HepG2 (cell line): ENCODE results near the gene ALPK1. TPM values are rescaled to one million over a fixed set of nuclear protein-coding genes. Genes with fewer than 3 reads are reported as not detected.

ENCODE experiments used
- ATAC-seq: fragments of 200-7000 bp; cut with Tn5 transposase; 3 replicates; pipeline ENCODE4 v1.9.1; 2020; ENCODE audit warnings: mild to moderate bottlenecking, moderate library complexity
- BruUV-seq: library from RNA; stranded (reverse); fragments of 400-500 nt; replicated peaks from 2 replicates; lab custom pipeline; 2021; lab: Mats Ljungman, UMichigan
- CTCF ChIA-PET: fragments of 300-600 bp; formaldehyde crosslinking; extraction: SDS; loops from one replicate; lab custom pipeline; 2021; ENCODE audit warnings: low total read pairs, inconsistent platforms, low intra/inter-chr PET ratio; lab: Yijun Ruan, JAX
- POLR2A ChIA-PET: fragments of 350-600 bp; sonication (Branson Sonifier 250); formaldehyde crosslinking; loops from one replicate; lab custom pipeline; 2020; ENCODE audit warnings: antibody characterized with exemption, inconsistent platforms; lab: Yijun Ruan, JAX
- DNase-seq: peaks from one replicate; pipeline ENCODE4 v3.0.0-alpha.2; 2015; ENCODE audit warnings: low spot score
- FAIRE-seq: peaks from 3 replicates; lab custom pipeline; 2011; peaks lifted over from hg19 to GRCh38; lab: Jason Lieb, UNC
- H2AFZ ChIP-seq: one replicate; pipeline ENCODE4 v1.6.1; 2011; ENCODE audit warnings: low read length, inconsistent platforms
- H3K27ac ChIP-seq: fragments of 300-600 bp; 3 replicates; pipeline ENCODE4 v1.8.0; 2011; ENCODE audit warnings: mixed run types, mild to moderate bottlenecking, mixed read lengths, low read length, inconsistent platforms; ENCODE audit not compliant: insufficient read depth; ENCODE audit errors: extremely low read length
- H3K27me3 ChIP-seq, 2 experiments: fragments of 200-600 bp in 1 of 2; 2 replicates in 1 of 2; 3 replicates in 1 of 2; pipeline versions ENCODE4 v1.6.0 to v1.8.0; 2011; ENCODE audit warnings: low read length in 2 of 2, mild to moderate bottlenecking in 2 of 2, moderate library complexity in 2 of 2, inconsistent platforms in 1 of 2; ENCODE audit not compliant: insufficient read depth in 2 of 2, control insufficient read depth in 1 of 2
- H3K36me3 ChIP-seq, 2 experiments: fragments of 200-600 bp in 1 of 2; replicated peaks in 1 of 2; 2 replicates in 1 of 2; 3 replicates in 1 of 2; pipeline versions ENCODE4 v1.5.1 to v1.8.0; 2011; ENCODE audit warnings: low read length in 2 of 2, inconsistent platforms in 1 of 2; ENCODE audit not compliant: insufficient read depth in 2 of 2, control insufficient read depth in 1 of 2
- H3K4me1 ChIP-seq: 2 replicates; pipeline ENCODE4 v1.5.1; 2012; ENCODE audit warnings: low read length, inconsistent platforms; ENCODE audit not compliant: insufficient read depth
- H3K4me2 ChIP-seq: 2 replicates; pipeline ENCODE4 v1.6.0; 2011; ENCODE audit warnings: low read depth, low read length, inconsistent platforms
- H3K4me3 ChIP-seq, 3 experiments: fragments of 200-600 bp in 1 of 3; sonication (generic), shearing (Covaris generic) in 1 of 3; replicated peaks in 1 of 3; 2 replicates each; pipeline ENCODE4 v1.5.1; 2011 to 2016; ENCODE audit warnings: low read length in 3 of 3, inconsistent platforms in 2 of 3, low read depth in 2 of 3, mild to moderate bottlenecking in 2 of 3, control low read depth in 1 of 3, mixed read lengths in 1 of 3; ENCODE audit not compliant: insufficient read depth in 1 of 3
- H3K79me2 ChIP-seq: one replicate; pipeline ENCODE4 v1.6.1; 2011; ENCODE audit warnings: low read length, inconsistent platforms; ENCODE audit not compliant: insufficient read depth
- H3K9ac ChIP-seq: 2 replicates; pipeline ENCODE4 v1.6.0; 2011; ENCODE audit warnings: mild to moderate bottlenecking, low read depth, low read length, inconsistent platforms; ENCODE audit not compliant: insufficient read depth
- H3K9me3 ChIP-seq: 2 replicates; pipeline ENCODE4 v1.5.1; 2012; ENCODE audit warnings: mild to moderate bottlenecking, low read length
- H4K20me1 ChIP-seq: 2 replicates; pipeline ENCODE4 v1.6.0; 2011; ENCODE audit warnings: inconsistent platforms, mild to moderate bottlenecking, low read length, moderate library complexity; ENCODE audit not compliant: insufficient read depth
- FOXA3 ChIP-seq: IDR thresholded peaks from 2 replicates; pipeline ENCODE4 v1.6.1; 2016; ENCODE audit warnings: missing genetic modification reagents, missing compliant biosample characterization
- FOXP1 ChIP-seq, 2 experiments: fragments of 450-650 bp in 1 of 2; IDR thresholded peaks; 2 replicates each; pipeline ENCODE4 v1.6.1; 2017 to 2018; ENCODE audit warnings: antibody characterized with exemption in 1 of 2
- MAFK ChIP-seq, 2 experiments: IDR thresholded peaks in 1 of 2; conservative IDR thresholded peaks in 1 of 2; 2 replicates each; pipeline ENCODE4 v1.6.1; 2011; ENCODE audit warnings: improper control_type of control experiment in 2 of 2, low read length in 2 of 2
- MEF2D ChIP-seq: sonication (generic); formaldehyde crosslinking; IDR thresholded peaks from 2 replicates; pipeline ENCODE4 v1.5.1; 2020; ENCODE audit warnings: mild to moderate bottlenecking, missing genetic modification reagents
- NFATC3 ChIP-seq: sonication (generic); formaldehyde crosslinking; IDR thresholded peaks from 2 replicates; pipeline ENCODE4 v1.5.1; 2020; ENCODE audit warnings: mild to moderate bottlenecking, missing genetic modification reagents
- NONO ChIP-seq, 2 experiments: fragments of 450-650 bp in 1 of 2; sonication (generic) in 1 of 2; formaldehyde crosslinking in 1 of 2; IDR thresholded peaks in 1 of 2; conservative IDR thresholded peaks in 1 of 2; 2 replicates each; pipeline versions ENCODE4 v1.6.1 to v1.8.0; 2017 to 2022; ENCODE audit warnings: mild to moderate bottlenecking in 1 of 2, missing genetic modification reagents in 1 of 2, moderate library complexity in 1 of 2
- WGBS: methylation state at CpG from one replicate; pipeline ENCODE4 v1.1.6; 2017; ENCODE audit warnings: low lambda C conversion rate; 5-methylcytosine and 5-hydroxymethylcytosine counted together
- in situ Hi-C: cut with HindIII; loops from 2 replicates; pipeline ENCODE4 v1.10.0; 2017; ENCODE audit warnings: low pct_unique_long_range_greater_than_20kb; ENCODE audit not compliant: extremely low pct_ligation_motif_present
- intact Hi-C: fragments of 100-400 bp; cut with micrococcal nuclease; formaldehyde crosslinking; loops from one replicate; pipeline ENCODE4 v1.10.0; 2022; ENCODE audit not compliant: unreplicated experiment
- polyA plus RNA-seq, 8 experiments: library from polyadenylated mRNA; depleted of rRNA in 3 of 8; stranded (reverse) in 7 of 8; unstranded in 1 of 8; fragments of >200 nt; fragmentation: Illumina TruSeq in 4 of 8; extraction: Trizol in 4 of 8; gene quantifications; 2 replicates each; pipeline versions ENCODE4 v1.2.1 to v1.2.3, GENCODE V29; 2011 to 2016; ENCODE audit warnings: low read depth in 4 of 8, missing spikeins in 1 of 8, mixed read lengths in 1 of 8; ENCODE audit not compliant: insufficient read depth in 1 of 8
- total RNA-seq, 5 experiments: library from RNA; depleted of rRNA; stranded (reverse); fragments of >200 nt; fragmentation: Illumina TruSeq; extraction: Trizol; gene quantifications; 2 replicates each; pipeline ENCODE4 v1.2.3, GENCODE V29; 2016; ENCODE audit warnings: low read depth in 1 of 5
- TF ChIP-seq, protein P1 (sequence below): sonication (generic); formaldehyde crosslinking; IDR thresholded peaks from 2 replicates; pipeline ENCODE4 v1.4.0; 2020; ENCODE audit warnings: missing genetic modification reagents, mild to moderate bottlenecking, borderline replicate concordance
- TF ChIP-seq, protein P2 (sequence below): sonication (generic); formaldehyde crosslinking; conservative IDR thresholded peaks from 2 replicates; pipeline ENCODE4 v1.4.0; 2020; ENCODE audit warnings: missing genetic modification reagents
- TF ChIP-seq, protein P3 (sequence below): sonication (generic); formaldehyde crosslinking; IDR thresholded peaks from 2 replicates; pipeline ENCODE4 v1.4.0; 2020; ENCODE audit warnings: missing genetic modification reagents

Gene ALPK1
- total and polyA plus RNA-seq, 2 of the 13 experiments (the other 11 are each of a cell fraction or from before 2014, with no cell fraction given), result 0.61 to 1.3 TPM

DNA sequence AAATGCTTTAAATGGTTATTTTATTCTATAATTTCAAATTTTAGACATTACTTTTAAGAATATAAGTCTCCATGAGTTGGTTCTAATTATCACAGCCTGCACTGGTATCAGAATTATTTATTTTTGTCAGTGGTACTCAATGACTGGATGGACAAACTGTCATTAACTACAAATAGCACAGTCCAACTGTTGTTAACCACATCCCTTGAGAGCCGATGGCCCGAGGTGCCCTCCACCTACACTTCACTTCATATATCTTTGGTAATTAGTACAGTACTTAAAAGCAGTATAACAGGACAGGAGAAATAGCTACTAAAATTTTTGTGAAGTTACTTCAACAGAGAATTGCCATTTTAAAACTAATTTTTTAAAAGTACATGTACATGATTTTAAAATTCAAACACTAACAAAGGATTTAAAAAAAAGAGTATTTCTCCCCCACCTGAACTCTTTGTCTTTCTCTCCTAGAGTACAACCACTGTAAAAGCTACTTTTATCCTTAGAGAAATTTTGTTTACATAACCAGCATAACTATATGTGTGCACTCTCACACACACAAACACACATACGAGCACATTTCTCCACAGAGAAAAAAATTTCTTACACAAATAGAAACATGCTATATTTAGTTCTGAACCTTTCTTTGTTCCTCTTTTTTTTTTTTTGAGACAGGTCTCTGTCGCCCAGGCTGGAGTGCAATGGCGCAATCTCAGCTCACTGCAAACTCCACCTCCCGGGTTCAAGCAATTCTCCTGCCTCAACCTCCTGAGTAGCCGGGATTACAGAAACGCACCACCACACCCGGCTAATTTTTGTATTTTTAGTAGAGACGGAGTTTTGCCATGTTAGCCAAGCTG lies 17.9 kb upstream of the ALPK1 start (continued):
- no peak for TF ChIP-seq NONO (IDR thresholded peaks at IDR 0.05)
- TF ChIP-seq NONO (CRISPR knock-in tag; conservative IDR thresholded peaks at IDR 0.05), result no peak
- TF ChIP-seq FOXP1 (IDR thresholded peaks at IDR 0.05), result no peak
- TF ChIP-seq FOXP1 (CRISPR knock-in tag; IDR thresholded peaks at IDR 0.05), result peak; percentile 33; the same call in 1 of the 2 replicates
- TF ChIP-seq, protein P1, sequence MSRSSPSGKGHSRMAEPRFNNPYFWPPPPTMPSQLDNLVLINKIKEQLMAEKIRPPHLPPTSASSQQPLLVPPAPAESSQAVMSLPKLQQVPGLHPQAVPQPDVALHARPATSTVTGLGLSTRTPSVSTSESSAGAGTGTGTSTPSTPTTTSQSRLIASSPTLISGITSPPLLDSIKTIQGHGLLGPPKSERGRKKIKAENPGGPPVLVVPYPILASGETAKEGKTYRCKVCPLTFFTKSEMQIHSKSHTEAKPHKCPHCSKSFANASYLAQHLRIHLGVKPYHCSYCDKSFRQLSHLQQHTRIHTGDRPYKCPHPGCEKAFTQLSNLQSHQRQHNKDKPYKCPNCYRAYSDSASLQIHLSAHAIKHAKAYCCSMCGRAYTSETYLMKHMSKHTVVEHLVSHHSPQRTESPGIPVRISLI (CRISPR knock-in tag), result peak; percentile 81; the same call in 1 of the 2 replicates
- TF ChIP-seq FOXA3 (CRISPR knock-in tag), result 0 out of 2 replicates have a peak, but pooled peaks have one; percentile 28
- TF ChIP-seq MAFK (conservative IDR thresholded peaks at IDR 0.05 in 1 of 2, IDR thresholded peaks at IDR 0.05 in 1 of 2; ENCODE audit: low read length in 2 of 2), result no peak

DNA sequence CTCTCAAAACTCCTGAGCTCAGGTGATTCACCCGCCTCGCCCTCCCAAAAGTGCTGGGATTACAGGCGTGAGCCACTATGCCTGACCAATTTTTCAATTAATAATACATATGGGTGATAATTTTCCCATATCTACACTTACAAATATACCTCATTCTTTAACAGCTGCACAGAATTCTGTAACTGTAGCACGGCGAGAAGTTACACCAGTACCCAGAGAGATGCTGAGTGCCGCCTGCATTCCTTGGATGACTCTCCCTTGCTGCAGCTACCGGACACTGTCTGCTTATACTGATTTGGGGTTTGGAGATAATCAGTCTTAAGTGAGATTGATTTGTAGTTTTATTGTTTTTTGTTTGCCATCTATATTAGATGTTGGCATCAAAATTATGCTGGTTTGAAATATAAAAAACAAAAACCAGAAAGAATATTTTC lies 17.3 kb upstream of the ALPK1 start:
- DNase-seq (no peak), FAIRE-seq (no peak), ATAC-seq (no peak)
- Histone ChIP-seq H3K27me3 (no peaks in the 10 kb centered on the region), H3K9ac (no peak overlapping the region), H3K4me2 (peak overlapping the region; percentile 7; the same call in 1 of the 2 replicates), H4K20me1 (no peaks in the 10 kb centered on the region), H3K4me3 (no peak overlapping the region), H3K4me1 (peaks cover 47% of the 10 kb centered on the region), H3K79me2 (no peaks in the 10 kb centered on the region), H3K36me3 (peaks cover 0 to 3% of the 10 kb centered on the region in 2 experiments; a peak in 1 of 5 replicates), H3K27ac (no peak overlapping the region), H2AFZ (no peak overlapping the region), H3K9me3 (no peaks in the 10 kb centered on the region)
- BruUV-seq, result no TSS peak
- POLR2A ChIA-PET, result interaction anchor here (0.8 kb wide), 1 partner anchor 48 kb away, joined by 5 read pairs; the partner anchor contains the start of gene AP1AR
- in situ Hi-C loops, result no loop called here
- WGBS, result 98% methylated on average over 7 of the region's 7 CpGs
- intact Hi-C loops, result no loop called here
- CTCF ChIA-PET, result no interaction called here
- TF ChIP-seq, protein P2, sequence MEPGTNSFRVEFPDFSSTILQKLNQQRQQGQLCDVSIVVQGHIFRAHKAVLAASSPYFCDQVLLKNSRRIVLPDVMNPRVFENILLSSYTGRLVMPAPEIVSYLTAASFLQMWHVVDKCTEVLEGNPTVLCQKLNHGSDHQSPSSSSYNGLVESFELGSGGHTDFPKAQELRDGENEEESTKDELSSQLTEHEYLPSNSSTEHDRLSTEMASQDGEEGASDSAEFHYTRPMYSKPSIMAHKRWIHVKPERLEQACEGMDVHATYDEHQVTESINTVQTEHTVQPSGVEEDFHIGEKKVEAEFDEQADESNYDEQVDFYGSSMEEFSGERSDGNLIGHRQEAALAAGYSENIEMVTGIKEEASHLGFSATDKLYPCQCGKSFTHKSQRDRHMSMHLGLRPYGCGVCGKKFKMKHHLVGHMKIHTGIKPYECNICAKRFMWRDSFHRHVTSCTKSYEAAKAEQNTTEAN (CRISPR knock-in tag), result no peak
- TF ChIP-seq, protein P3, sequence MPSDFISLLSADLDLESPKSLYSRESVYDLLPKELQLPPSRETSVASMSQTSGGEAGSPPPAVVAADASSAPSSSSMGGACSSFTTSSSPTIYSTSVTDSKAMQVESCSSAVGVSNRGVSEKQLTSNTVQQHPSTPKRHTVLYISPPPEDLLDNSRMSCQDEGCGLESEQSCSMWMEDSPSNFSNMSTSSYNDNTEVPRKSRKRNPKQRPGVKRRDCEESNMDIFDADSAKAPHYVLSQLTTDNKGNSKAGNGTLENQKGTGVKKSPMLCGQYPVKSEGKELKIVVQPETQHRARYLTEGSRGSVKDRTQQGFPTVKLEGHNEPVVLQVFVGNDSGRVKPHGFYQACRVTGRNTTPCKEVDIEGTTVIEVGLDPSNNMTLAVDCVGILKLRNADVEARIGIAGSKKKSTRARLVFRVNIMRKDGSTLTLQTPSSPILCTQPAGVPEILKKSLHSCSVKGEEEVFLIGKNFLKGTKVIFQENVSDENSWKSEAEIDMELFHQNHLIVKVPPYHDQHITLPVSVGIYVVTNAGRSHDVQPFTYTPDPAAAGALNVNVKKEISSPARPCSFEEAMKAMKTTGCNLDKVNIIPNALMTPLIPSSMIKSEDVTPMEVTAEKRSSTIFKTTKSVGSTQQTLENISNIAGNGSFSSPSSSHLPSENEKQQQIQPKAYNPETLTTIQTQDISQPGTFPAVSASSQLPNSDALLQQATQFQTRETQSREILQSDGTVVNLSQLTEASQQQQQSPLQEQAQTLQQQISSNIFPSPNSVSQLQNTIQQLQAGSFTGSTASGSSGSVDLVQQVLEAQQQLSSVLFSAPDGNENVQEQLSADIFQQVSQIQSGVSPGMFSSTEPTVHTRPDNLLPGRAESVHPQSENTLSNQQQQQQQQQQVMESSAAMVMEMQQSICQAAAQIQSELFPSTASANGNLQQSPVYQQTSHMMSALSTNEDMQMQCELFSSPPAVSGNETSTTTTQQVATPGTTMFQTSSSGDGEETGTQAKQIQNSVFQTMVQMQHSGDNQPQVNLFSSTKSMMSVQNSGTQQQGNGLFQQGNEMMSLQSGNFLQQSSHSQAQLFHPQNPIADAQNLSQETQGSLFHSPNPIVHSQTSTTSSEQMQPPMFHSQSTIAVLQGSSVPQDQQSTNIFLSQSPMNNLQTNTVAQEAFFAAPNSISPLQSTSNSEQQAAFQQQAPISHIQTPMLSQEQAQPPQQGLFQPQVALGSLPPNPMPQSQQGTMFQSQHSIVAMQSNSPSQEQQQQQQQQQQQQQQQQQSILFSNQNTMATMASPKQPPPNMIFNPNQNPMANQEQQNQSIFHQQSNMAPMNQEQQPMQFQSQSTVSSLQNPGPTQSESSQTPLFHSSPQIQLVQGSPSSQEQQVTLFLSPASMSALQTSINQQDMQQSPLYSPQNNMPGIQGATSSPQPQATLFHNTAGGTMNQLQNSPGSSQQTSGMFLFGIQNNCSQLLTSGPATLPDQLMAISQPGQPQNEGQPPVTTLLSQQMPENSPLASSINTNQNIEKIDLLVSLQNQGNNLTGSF (CRISPR knock-in tag), result no peak
- 0 out of 2 replicates have a peak, but pooled peaks have one; percentile 2 for TF ChIP-seq MEF2D
- no peak for TF ChIP-seq NFATC3 (CRISPR knock-in tag)
